Neural progenitor cell (in vitro differentiated cells): ENCODE data around the gene CRLF3. TPM values are rescaled to one million over a fixed set of nuclear protein-coding genes. Genes with fewer than 3 reads are reported as not detected.
"Not testable (repeated sequence)": the region's sequence is repeated elsewhere in the genome, so short reads cannot be mapped to it uniquely, and the experiment has no call there.

Source experiments
- DNase-seq: peaks from one replicate; pipeline ENCODE4 v3.0.0-alpha.2; 2016; ENCODE audit warnings: low spot score
- H2AFZ ChIP-seq: fragments of 200-600 bp; sonication (generic); replicated peaks from 2 replicates; pipeline ENCODE4 v1.6.1; 2016; ENCODE audit warnings: antibody characterized with exemption
- H3F3A ChIP-seq: fragments of 200-600 bp; sonication (generic); 2 replicates; pipeline ENCODE4 v1.6.1; 2016; ENCODE audit warnings: antibody characterized with exemption, low read depth
- H3K27ac ChIP-seq: fragments of 200-600 bp; sonication (generic); 2 replicates; pipeline ENCODE4 v1.5.1; 2016; ENCODE audit warnings: mild to moderate bottlenecking
- H3K27me3 ChIP-seq: fragments of 200-600 bp; sonication (generic); 2 replicates; pipeline ENCODE4 v1.6.1; 2016; ENCODE audit warnings: mild to moderate bottlenecking, moderate library complexity
- H3K36me3 ChIP-seq: fragments of 200-600 bp; sonication (generic); 2 replicates; pipeline ENCODE4 v1.5.1; 2016
- H3K4me1 ChIP-seq: fragments of 200-600 bp; sonication (generic); 2 replicates; pipeline ENCODE4 v1.6.1; 2016; ENCODE audit warnings: mixed run types
- H3K4me2 ChIP-seq: fragments of 200-600 bp; sonication (generic); 2 replicates; pipeline ENCODE4 v1.6.1; 2016
- H3K4me3 ChIP-seq: fragments of 200-600 bp; sonication (generic); 2 replicates; pipeline ENCODE4 v1.5.1; 2016
- H3K79me2 ChIP-seq: fragments of 200-600 bp; sonication (generic); 2 replicates; pipeline ENCODE4 v1.6.1; 2016; ENCODE audit warnings: low read depth
- H3K9ac ChIP-seq: fragments of 200-600 bp; sonication (generic); 2 replicates; pipeline ENCODE4 v1.6.1; 2016
- H3K9me3 ChIP-seq: fragments of 200-600 bp; sonication (generic); 2 replicates; pipeline ENCODE4 v1.5.1; 2016; ENCODE audit warnings: low read depth
- H4K20me1 ChIP-seq: fragments of 200-600 bp; sonication (generic); 2 replicates; pipeline ENCODE4 v1.6.1; 2016; ENCODE audit warnings: low read depth
- H3K27ac Mint-ChIP-seq: 3 replicates; pipeline ENCODE4 v1.8.0; 2021; ENCODE audit warnings: mixed read lengths
- H3K27me3 Mint-ChIP-seq: 2 replicates; pipeline ENCODE4 v1.8.0; 2022; ENCODE audit warnings: low read depth, mild to moderate bottlenecking, inconsistent platforms, moderate library complexity, mixed read lengths; ENCODE audit not compliant: insufficient read depth
- H3K36me3 Mint-ChIP-seq: 3 replicates; pipeline ENCODE4 v1.8.0; 2021; ENCODE audit warnings: mixed read lengths
- H3K4me1 Mint-ChIP-seq: 3 replicates; pipeline ENCODE4 v1.8.0; 2021; ENCODE audit warnings: mixed read lengths
- H3K4me3 Mint-ChIP-seq: 3 replicates; pipeline ENCODE4 v1.8.0; 2021; ENCODE audit warnings: mild to moderate bottlenecking, moderate library complexity, mixed read lengths
- H3K9me3 Mint-ChIP-seq: 3 replicates; pipeline ENCODE4 v1.8.0; 2020; ENCODE audit warnings: mixed read lengths
- EZH2 ChIP-seq: fragments of 200-600 bp; sonication (generic); IDR thresholded peaks from 2 replicates; pipeline ENCODE4 v1.6.1; 2017; ENCODE audit warnings: antibody characterized with exemption, mild to moderate bottlenecking, moderate library complexity
- EZH2phosphoT487 ChIP-seq: fragments of 200-600 bp; sonication (generic); IDR thresholded peaks from 2 replicates; pipeline ENCODE4 v1.6.1; 2017; ENCODE audit warnings: antibody characterized with exemption
- total RNA-seq: library from RNA; depleted of rRNA; stranded (reverse); fragments of >200 nt; gene quantifications from 2 replicates; pipeline ENCODE4 v1.2.3, GENCODE V29; 2015; ENCODE audit warnings: low replicate concordance
- TF ChIP-seq, protein P1 (sequence below): fragments of 200-600 bp; sonication (generic); IDR thresholded peaks from 2 replicates; pipeline ENCODE4 v1.5.1; 2017; ENCODE audit warnings: antibody characterized with exemption, mild to moderate bottlenecking

Gene CRLF3
- total RNA-seq, 1 donor from 2014 or later: 43.8 TPM

DNA sequence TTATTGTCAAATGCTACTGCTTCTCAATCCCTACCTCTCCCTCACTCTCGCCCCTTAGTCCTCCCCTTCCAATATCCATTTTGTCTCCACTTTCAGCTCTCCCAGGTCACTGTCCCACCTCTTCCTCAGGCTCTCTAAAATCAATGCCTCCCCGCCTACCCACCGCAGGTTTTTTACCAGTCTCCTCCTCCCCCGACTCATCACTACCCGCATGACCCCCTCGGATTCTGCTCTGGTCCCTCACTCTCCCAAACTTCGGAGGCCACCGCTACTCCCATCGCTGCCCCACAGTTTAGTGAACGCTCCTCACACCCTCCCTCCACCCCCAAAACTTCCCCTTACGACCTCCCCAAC is 513 bp downstream of the CRLF3 start:
- peaks cover 6% of the 10 kb centered on the region for H3K27me3 Mint-ChIP-seq
- Histone ChIP-seq H3F3A (peaks cover 28% of the 10 kb centered on the region), H3K79me2 (peaks cover 54% of the 10 kb centered on the region), H3K4me2 (peak overlapping the region; percentile 98), H2AFZ (peak overlapping the region; percentile 85), H3K27ac (peak overlapping the region; percentile 89), H3K9me3 (no peaks in the 10 kb centered on the region), H3K4me1 (peaks cover 23% of the 10 kb centered on the region), H3K27me3 (no peaks in the 10 kb centered on the region), H3K9ac (peak overlapping the region; percentile 63), H4K20me1 (peaks cover 25% of the 10 kb centered on the region), H3K36me3 (no peaks in the 10 kb centered on the region), H3K4me3 (peak overlapping the region; percentile 83)
- H3K36me3 Mint-ChIP-seq: no peaks in the 10 kb centered on the region
- TF ChIP-seq EZH2: no peak
- no peak for TF ChIP-seq EZH2phosphoT487
- TF ChIP-seq, protein P1, sequence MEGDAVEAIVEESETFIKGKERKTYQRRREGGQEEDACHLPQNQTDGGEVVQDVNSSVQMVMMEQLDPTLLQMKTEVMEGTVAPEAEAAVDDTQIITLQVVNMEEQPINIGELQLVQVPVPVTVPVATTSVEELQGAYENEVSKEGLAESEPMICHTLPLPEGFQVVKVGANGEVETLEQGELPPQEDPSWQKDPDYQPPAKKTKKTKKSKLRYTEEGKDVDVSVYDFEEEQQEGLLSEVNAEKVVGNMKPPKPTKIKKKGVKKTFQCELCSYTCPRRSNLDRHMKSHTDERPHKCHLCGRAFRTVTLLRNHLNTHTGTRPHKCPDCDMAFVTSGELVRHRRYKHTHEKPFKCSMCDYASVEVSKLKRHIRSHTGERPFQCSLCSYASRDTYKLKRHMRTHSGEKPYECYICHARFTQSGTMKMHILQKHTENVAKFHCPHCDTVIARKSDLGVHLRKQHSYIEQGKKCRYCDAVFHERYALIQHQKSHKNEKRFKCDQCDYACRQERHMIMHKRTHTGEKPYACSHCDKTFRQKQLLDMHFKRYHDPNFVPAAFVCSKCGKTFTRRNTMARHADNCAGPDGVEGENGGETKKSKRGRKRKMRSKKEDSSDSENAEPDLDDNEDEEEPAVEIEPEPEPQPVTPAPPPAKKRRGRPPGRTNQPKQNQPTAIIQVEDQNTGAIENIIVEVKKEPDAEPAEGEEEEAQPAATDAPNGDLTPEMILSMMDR: no peak
- H3K4me1 Mint-ChIP-seq: peaks cover 18% of the 10 kb centered on the region
- no peak for DNase-seq
- peak overlapping the region; percentile 91 for H3K4me3 Mint-ChIP-seq
- peak overlapping the region; percentile 20 for H3K27ac Mint-ChIP-seq
- no peaks in the 10 kb centered on the region for H3K9me3 Mint-ChIP-seq

GRCh38 chr17:30823421-30823820 is 1.1 kb downstream of the CRLF3 start:
- Mint-ChIP-seq H3K4me1 (peaks cover 18% of the 10 kb centered on the region), H3K36me3 (no peaks in the 10 kb centered on the region), H3K27ac (no peak overlapping the region), H3K27me3 (peaks cover 6% of the 10 kb centered on the region), H3K4me3 (peak overlapping the region; percentile 91), H3K9me3 (no peaks in the 10 kb centered on the region)
- H3K79me2 ChIP-seq: peaks cover 60% of the 10 kb centered on the region
- no peaks in the 10 kb centered on the region for H3K36me3 ChIP-seq
- H4K20me1 ChIP-seq: peaks cover 25% of the 10 kb centered on the region
- peak overlapping the region; percentile 98 for H3K4me2 ChIP-seq
- peak overlapping the region; percentile 83 for H3K4me3 ChIP-seq
- no peaks in the 10 kb centered on the region for H3K27me3 ChIP-seq
- H3K9me3 ChIP-seq: no peaks in the 10 kb centered on the region
- DNase-seq: no peak
- peaks cover 26% of the 10 kb centered on the region for H3F3A ChIP-seq
- peak overlapping the region; percentile 85 for H2AFZ ChIP-seq
- H3K4me1 ChIP-seq: peaks cover 23% of the 10 kb centered on the region
- TF ChIP-seq, protein P1: no peak
- TF ChIP-seq EZH2phosphoT487: no peak
- TF ChIP-seq EZH2: no peak
- peak overlapping the region; percentile 63 for H3K9ac ChIP-seq
- H3K27ac ChIP-seq: peak overlapping the region; percentile 89

DNA sequence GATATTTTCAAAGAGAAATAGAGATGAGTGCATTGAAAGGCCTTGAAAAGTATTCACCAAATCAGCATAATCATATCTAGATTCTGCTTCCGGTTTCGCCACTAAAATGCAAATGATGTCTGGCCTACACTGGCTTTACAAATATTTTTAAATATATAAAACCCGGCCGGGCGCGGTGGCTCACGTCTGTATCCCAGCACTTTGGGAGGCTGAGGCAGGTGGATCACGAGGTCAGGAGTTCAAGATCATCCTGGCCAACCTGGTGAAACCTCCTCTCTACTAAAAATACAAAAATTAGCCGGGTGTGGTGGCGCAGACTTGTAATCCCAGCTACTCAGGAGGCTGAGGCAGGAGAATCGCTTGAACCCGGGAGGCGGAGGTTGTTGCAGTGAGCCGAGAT is 1.6 kb downstream of the CRLF3 start:
- H3K79me2 ChIP-seq: peaks cover 65% of the 10 kb centered on the region
- H3K27me3 ChIP-seq, H3K27me3 Mint-ChIP-seq, H3K9me3 Mint-ChIP-seq, H2AFZ ChIP-seq, H3K9ac ChIP-seq, DNase-seq, H3K9me3 ChIP-seq, H3K27ac Mint-ChIP-seq, H3K36me3 Mint-ChIP-seq, H3K27ac ChIP-seq, H3K4me3 Mint-ChIP-seq, H3K36me3 ChIP-seq: not testable (repeated sequence)
- peak overlapping the region; percentile 83 for H3K4me3 ChIP-seq
- H3K4me1 ChIP-seq: peaks cover 23% of the 10 kb centered on the region
- peak overlapping the region; percentile 98 for H3K4me2 ChIP-seq
- peaks cover 18% of the 10 kb centered on the region for H3K4me1 Mint-ChIP-seq
- peaks cover 25% of the 10 kb centered on the region for H4K20me1 ChIP-seq
- peaks cover 26% of the 10 kb centered on the region for H3F3A ChIP-seq

GRCh38 chr17:30821871-30822723 is 2.4 kb downstream of the CRLF3 start:
- Histone ChIP-seq H3K4me1 (peaks cover 23% of the 10 kb centered on the region), H3K36me3 (no peaks in the 10 kb centered on the region), H2AFZ (no peak overlapping the region), H3K27me3 (no peaks in the 10 kb centered on the region), H3F3A (peaks cover 26% of the 10 kb centered on the region), H3K4me3 (no peak overlapping the region), H3K9ac (no peak overlapping the region), H4K20me1 (peaks cover 25% of the 10 kb centered on the region), H3K9me3 (no peaks in the 10 kb centered on the region), H3K27ac (no peak overlapping the region), H3K4me2 (peak overlapping the region; percentile 98), H3K79me2 (peaks cover 73% of the 10 kb centered on the region)
- Mint-ChIP-seq H3K4me3 (peak overlapping the region; percentile 14), H3K9me3 (no peaks in the 10 kb centered on the region), H3K36me3 (no peaks in the 10 kb centered on the region), H3K27me3 (peaks cover 5% of the 10 kb centered on the region), H3K4me1 (peaks cover 17% of the 10 kb centered on the region), H3K27ac (no peak overlapping the region)
- DNase-seq: no peak
- TF ChIP-seq, protein P1: no peak
- TF ChIP-seq EZH2phosphoT487 (no peak), EZH2 (no peak)
